ENCODE results near the gene FOXC2.

DNA sequence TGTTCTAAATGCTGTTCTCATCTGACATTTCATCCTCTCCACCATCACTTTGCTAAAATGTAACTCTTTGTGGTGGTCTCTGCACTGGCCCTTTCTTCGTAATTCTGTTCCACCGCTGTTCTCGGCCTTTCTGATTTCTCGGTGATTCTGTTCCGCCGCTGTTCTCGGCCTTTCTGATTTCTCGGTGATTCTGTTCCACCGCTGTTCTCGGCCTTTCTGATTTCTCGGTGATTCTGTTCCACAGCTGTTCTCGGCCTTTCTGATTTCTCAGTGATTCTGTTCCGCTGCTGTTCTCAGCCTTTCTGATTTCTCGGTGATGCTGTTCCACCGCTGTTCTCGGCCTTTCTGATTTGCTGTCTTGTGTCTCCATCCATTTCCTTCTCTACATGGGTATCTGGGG, 44.0 kb upstream of the FOXC2 start:
- TF ChIP-seq ZFX (CRISPR knock-in tag; IDR thresholded peaks at IDR 0.05; ENCODE audit: low read depth) (no peak), JUND (CRISPR knock-in tag; IDR thresholded peaks at IDR 0.05) (no peak), FOXJ3 (CRISPR knock-in tag; IDR thresholded peaks at IDR 0.05; ENCODE audit: borderline replicate concordance) (no peak), ELF1 (CRISPR knock-in tag; IDR thresholded peaks at IDR 0.05) (no peak), NFE2L1 (CRISPR knock-in tag; IDR thresholded peaks at IDR 0.05; ENCODE audit: borderline replicate concordance) (no peak), ZNF644 (CRISPR knock-in tag; IDR thresholded peaks at IDR 0.05; ENCODE audit: low read depth) (no peak), ZNF678 (CRISPR knock-in tag; IDR thresholded peaks at IDR 0.05) (no peak), FOXK2 (IDR thresholded peaks at IDR 0.05) (no peak)
- TF ChIP-seq, protein P1, sequence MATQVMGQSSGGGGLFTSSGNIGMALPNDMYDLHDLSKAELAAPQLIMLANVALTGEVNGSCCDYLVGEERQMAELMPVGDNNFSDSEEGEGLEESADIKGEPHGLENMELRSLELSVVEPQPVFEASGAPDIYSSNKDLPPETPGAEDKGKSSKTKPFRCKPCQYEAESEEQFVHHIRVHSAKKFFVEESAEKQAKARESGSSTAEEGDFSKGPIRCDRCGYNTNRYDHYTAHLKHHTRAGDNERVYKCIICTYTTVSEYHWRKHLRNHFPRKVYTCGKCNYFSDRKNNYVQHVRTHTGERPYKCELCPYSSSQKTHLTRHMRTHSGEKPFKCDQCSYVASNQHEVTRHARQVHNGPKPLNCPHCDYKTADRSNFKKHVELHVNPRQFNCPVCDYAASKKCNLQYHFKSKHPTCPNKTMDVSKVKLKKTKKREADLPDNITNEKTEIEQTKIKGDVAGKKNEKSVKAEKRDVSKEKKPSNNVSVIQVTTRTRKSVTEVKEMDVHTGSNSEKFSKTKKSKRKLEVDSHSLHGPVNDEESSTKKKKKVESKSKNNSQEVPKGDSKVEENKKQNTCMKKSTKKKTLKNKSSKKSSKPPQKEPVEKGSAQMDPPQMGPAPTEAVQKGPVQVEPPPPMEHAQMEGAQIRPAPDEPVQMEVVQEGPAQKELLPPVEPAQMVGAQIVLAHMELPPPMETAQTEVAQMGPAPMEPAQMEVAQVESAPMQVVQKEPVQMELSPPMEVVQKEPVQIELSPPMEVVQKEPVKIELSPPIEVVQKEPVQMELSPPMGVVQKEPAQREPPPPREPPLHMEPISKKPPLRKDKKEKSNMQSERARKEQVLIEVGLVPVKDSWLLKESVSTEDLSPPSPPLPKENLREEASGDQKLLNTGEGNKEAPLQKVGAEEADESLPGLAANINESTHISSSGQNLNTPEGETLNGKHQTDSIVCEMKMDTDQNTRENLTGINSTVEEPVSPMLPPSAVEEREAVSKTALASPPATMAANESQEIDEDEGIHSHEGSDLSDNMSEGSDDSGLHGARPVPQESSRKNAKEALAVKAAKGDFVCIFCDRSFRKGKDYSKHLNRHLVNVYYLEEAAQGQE (IDR thresholded peaks at IDR 0.05; ENCODE audit: borderline replicate concordance in 1 of 2, low read depth in 1 of 2, low read length in 2 of 2), result no peak
- TF ChIP-seq, protein P2, sequence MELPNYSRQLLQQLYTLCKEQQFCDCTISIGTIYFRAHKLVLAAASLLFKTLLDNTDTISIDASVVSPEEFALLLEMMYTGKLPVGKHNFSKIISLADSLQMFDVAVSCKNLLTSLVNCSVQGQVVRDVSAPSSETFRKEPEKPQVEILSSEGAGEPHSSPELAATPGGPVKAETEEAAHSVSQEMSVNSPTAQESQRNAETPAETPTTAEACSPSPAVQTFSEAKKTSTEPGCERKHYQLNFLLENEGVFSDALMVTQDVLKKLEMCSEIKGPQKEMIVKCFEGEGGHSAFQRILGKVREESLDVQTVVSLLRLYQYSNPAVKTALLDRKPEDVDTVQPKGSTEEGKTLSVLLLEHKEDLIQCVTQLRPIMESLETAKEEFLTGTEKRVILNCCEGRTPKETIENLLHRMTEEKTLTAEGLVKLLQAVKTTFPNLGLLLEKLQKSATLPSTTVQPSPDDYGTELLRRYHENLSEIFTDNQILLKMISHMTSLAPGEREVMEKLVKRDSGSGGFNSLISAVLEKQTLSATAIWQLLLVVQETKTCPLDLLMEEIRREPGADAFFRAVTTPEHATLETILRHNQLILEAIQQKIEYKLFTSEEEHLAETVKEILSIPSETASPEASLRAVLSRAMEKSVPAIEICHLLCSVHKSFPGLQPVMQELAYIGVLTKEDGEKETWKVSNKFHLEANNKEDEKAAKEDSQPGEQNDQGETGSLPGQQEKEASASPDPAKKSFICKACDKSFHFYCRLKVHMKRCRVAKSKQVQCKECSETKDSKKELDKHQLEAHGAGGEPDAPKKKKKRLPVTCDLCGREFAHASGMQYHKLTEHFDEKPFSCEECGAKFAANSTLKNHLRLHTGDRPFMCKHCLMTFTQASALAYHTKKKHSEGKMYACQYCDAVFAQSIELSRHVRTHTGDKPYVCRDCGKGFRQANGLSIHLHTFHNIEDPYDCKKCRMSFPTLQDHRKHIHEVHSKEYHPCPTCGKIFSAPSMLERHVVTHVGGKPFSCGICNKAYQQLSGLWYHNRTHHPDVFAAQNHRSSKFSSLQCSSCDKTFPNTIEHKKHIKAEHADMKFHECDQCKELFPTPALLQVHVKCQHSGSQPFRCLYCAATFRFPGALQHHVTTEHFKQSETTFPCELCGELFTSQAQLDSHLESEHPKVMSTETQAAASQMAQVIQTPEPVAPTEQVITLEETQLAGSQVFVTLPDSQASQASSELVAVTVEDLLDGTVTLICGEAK (IDR thresholded peaks at IDR 0.05), result no peak
- TF ChIP-seq, protein P2 (CRISPR knock-in tag; IDR thresholded peaks at IDR 0.05), result no peak
- TF ChIP-seq, protein P3, sequence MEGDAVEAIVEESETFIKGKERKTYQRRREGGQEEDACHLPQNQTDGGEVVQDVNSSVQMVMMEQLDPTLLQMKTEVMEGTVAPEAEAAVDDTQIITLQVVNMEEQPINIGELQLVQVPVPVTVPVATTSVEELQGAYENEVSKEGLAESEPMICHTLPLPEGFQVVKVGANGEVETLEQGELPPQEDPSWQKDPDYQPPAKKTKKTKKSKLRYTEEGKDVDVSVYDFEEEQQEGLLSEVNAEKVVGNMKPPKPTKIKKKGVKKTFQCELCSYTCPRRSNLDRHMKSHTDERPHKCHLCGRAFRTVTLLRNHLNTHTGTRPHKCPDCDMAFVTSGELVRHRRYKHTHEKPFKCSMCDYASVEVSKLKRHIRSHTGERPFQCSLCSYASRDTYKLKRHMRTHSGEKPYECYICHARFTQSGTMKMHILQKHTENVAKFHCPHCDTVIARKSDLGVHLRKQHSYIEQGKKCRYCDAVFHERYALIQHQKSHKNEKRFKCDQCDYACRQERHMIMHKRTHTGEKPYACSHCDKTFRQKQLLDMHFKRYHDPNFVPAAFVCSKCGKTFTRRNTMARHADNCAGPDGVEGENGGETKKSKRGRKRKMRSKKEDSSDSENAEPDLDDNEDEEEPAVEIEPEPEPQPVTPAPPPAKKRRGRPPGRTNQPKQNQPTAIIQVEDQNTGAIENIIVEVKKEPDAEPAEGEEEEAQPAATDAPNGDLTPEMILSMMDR (CRISPR knock-in tag; IDR thresholded peaks at IDR 0.05), result no peak
- TF ChIP-seq, protein P4, sequence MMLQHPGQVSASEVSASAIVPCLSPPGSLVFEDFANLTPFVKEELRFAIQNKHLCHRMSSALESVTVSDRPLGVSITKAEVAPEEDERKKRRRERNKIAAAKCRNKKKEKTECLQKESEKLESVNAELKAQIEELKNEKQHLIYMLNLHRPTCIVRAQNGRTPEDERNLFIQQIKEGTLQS (CRISPR knock-in tag; IDR thresholded peaks at IDR 0.05), result no peak
- TF ChIP-seq, protein P5, sequence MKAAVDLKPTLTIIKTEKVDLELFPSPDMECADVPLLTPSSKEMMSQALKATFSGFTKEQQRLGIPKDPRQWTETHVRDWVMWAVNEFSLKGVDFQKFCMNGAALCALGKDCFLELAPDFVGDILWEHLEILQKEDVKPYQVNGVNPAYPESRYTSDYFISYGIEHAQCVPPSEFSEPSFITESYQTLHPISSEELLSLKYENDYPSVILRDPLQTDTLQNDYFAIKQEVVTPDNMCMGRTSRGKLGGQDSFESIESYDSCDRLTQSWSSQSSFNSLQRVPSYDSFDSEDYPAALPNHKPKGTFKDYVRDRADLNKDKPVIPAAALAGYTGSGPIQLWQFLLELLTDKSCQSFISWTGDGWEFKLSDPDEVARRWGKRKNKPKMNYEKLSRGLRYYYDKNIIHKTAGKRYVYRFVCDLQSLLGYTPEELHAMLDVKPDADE (CRISPR knock-in tag; IDR thresholded peaks at IDR 0.05), result no peak
- TF ChIP-seq, protein P6, sequence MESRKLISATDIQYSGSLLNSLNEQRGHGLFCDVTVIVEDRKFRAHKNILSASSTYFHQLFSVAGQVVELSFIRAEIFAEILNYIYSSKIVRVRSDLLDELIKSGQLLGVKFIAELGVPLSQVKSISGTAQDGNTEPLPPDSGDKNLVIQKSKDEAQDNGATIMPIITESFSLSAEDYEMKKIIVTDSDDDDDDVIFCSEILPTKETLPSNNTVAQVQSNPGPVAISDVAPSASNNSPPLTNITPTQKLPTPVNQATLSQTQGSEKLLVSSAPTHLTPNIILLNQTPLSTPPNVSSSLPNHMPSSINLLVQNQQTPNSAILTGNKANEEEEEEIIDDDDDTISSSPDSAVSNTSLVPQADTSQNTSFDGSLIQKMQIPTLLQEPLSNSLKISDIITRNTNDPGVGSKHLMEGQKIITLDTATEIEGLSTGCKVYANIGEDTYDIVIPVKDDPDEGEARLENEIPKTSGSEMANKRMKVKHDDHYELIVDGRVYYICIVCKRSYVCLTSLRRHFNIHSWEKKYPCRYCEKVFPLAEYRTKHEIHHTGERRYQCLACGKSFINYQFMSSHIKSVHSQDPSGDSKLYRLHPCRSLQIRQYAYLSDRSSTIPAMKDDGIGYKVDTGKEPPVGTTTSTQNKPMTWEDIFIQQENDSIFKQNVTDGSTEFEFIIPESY (CRISPR knock-in tag; IDR thresholded peaks at IDR 0.05), result no peak
